HG03469 (cell line): ENCODE measurements around the gene RAP1GAP.

Source experiments
- ATAC-seq: cut with Tn5 transposase; IDR thresholded peaks from one replicate; pipeline ENCODE4 v1.9.1; 2021; ENCODE audit warnings: mild to moderate bottlenecking, moderate library complexity, moderate number of reproducible peaks; ENCODE audit not compliant: unreplicated experiment

The RAP1GAP gene

DNA sequence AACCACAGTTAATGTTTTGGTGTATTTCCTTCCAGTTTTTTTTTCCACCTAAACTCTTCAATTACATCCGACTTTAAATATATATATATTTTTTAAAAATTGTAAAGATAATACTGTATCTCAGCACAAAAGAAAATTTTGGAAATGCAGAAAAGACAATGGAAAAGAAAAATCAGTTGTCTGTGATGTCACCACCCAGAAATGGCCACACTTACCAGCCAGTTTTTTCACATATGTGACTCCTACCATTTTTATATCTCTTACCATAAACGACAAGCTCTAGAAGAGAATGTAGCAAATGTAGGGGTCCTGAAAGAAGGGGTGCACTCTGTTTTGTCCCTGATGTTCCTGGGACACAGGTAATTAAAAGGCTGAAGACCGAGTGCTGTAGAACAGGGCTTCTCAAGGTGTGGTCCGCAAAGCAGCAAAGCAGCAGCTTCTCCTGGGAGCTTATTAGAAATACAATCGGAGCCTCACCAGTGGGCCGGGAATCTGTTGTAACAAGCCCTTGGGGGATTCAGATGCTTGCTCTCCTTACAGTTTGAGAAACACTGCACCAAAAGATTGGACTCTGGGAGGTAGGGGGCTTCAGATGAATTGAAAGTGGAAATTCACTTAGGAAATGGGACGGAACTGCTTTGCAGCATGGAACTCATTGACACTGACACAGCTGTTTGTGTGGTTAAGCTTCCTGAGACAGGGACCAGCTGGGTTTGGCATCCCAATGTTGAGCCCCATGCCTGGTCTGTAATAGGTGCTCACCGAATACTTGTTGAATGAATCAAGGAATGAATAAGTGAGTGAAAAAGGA, 115.8 kb downstream of the RAP1GAP start:
- ATAC-seq = no peak

DNA sequence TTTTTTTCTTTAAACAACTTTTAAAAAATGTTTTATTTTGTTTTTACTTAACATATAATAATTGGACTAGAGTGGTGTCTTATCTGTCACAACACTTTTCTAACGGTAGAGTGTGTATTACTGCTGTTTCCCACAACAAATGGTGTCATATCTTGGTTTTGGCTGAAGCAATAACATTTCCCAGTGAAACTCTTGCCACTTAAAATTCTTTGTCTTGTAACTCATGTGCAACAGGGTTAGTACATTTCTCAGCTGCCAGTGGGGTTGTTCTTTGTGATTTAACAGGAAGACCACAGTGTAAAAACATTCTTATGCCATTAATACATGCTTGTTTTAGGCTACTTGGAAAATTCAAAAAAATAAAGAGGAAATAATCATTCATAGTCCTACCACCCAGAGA, 116.4 kb downstream of the RAP1GAP start:
- no peak for ATAC-seq

DNA sequence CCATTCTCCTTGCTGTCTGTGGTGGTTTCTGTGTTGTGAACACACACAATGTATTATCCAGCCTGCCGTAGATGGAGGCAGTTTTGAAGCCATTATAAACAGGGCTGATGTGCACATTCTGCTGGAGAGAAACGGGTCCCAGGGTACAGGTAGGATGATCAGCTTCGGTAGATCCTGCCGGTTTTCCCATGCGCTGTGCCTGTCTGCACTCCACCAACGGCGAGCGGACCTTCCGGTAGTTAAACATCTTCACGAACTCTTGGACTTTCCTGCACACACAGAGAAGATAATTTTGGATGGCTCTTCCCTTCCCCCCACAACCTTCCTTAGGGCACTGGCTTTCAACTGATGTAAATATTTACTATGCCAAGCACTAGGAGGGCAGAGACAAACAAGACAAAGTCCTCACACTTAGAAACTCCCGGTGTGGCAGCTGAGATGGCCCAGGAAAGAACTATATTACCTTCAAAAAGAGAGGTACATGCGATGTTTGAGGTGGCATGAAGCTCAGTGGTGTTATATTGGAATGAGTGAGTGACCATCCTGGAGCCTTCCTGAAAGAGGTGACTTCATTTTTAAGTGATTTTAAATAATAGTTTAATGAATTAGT, 118.2 kb downstream of the RAP1GAP start:
- no peak for ATAC-seq

DNA sequence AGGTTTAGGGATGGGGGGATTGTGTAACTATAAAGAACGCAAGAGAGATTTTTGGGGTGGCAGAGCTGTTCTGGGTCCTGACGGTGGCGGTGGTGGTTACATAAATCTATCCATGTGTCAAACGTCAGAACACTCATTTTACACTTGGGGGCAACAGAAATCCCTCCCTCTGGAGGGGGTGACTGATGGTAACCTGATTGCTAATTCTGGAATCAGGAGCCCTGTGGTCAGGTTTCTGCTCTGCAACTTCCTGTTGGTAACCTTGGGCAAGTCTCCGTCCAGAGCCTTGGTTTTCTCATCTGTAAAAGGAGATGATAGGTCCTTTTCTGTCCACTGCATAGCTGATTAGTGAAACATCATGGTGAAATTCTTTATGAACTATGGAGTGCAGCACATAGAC, 119.1 kb downstream of the RAP1GAP start:
- ATAC-seq = no peak

DNA sequence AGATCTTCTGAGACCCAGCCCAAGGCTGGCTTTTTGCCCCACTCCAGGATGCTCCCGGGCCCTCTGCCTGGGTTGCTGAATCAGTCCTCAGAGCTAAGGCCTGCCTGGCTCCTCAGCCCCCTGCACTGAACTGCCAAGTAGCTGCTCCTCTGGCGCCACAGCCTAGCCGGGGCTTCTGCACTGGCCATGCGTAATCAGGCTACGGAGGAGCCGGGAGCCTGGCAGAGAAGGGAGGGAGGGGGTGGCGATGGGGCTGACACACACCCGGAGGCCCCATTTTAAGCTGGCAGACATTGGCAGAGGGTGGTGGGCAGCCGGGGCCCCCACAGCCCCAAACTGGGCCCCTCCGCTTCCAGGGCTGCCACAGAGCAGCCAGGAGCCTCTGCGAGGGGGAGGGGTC, 121.3 kb downstream of the RAP1GAP start:
- ATAC-seq = no peak
